ENCODE measurements around the gene CCDC78. TPM values are rescaled to one million over a fixed set of nuclear protein-coding genes. Genes with fewer than 3 reads are reported as not detected.

CCDC78 gene
- total and polyA plus RNA-seq, 2 of the 4 experiments (the other 2 are of a cell fraction) = 0.54 to 4.6 TPM

DNA sequence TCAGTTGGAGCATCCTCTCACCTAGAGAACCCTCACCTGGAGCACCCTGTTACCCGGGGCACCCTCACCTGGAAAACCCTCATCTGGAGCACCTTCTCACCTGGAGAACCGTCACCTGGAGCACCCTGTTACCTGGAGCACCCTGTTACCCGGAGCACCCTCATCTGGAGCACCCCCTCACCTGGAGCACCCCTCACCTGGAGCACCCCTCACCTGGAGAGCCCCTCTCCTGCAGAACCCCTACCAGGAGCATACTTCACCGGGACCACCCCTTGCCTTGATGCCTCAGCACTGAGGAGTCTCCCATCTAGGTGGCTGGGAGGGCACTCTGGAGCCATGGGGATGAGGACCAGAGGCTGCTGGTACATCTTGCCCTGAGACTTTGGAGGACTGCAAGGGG, 17.3 kb downstream of the CCDC78 start:
- no peaks in the 10 kb centered on the region for H3K79me1 ChIP-seq (ENCODE audit: low read depth in 1 of 2, low read length in 2 of 2)
- no peak overlapping the region for H2BK15ac ChIP-seq (ENCODE audit: low read depth, low read length)
- peaks cover 5% of the 10 kb centered on the region; the same call in 1 of the 2 replicates for H3K4me1 ChIP-seq (ENCODE audit: control insufficient read depth, insufficient read depth, low read length)
- H2AK9ac ChIP-seq (replicated peaks; ENCODE audit: low read depth, low read length, poor library complexity) = no peak overlapping the region
- H3K9ac ChIP-seq (ENCODE audit: low read depth, low read length) = no peak overlapping the region
- DNase-seq = no peak
- no peak overlapping the region for H3K27ac ChIP-seq (ENCODE audit: insufficient read depth, low read length)
- no peak overlapping the region for H4K8ac ChIP-seq (ENCODE audit: low read depth in 2 of 2, low read length in 2 of 2)
- H4K20me1 ChIP-seq (ENCODE audit: insufficient read depth, low read length) = peaks cover 14% of the 10 kb centered on the region; the same call in 1 of the 2 replicates
- dilution Hi-C loops (cut with HindIII; ENCODE audit: low sequenced_read_pairs, unreplicated experiment) (no loop called here), in situ Hi-C loops (cut with MboI; ENCODE audit: low sequenced_read_pairs) (loop anchor here (25.0 kb wide), 1 partner anchor 353 kb away; the partner anchor contains the start of gene SSTR5), intact Hi-C loops (cut with micrococcal nuclease) (no loop called here)
- H3K36me3 ChIP-seq (ENCODE audit: control insufficient read depth, insufficient read depth, low read length) = no peaks in the 10 kb centered on the region
- H2BK5ac ChIP-seq (ENCODE audit: low read depth, low read length, poor library complexity, severe bottlenecking) = no peak overlapping the region
- no peak overlapping the region for H2AK5ac ChIP-seq (ENCODE audit: low read depth, low read length)
- H4K91ac ChIP-seq (ENCODE audit: insufficient read depth, low read depth, low read length) = no peak overlapping the region
- H3K23ac ChIP-seq (ENCODE audit: low read depth, low read length) = no peak overlapping the region
- no peak overlapping the region for H2BK120ac ChIP-seq (ENCODE audit: low read depth, low read length)
- no peak overlapping the region for H3K4me2 ChIP-seq (ENCODE audit: low read depth, low read length)
- no peak overlapping the region for H3K18ac ChIP-seq (ENCODE audit: low read depth, low read length)
- no peak overlapping the region for H3K4me3 ChIP-seq (ENCODE audit: insufficient read depth, low read depth, low read length)
- H3K27me3 ChIP-seq (ENCODE audit: control insufficient read depth, insufficient read depth, low read length) = peaks cover 34% of the 10 kb centered on the region
- 100% methylated on average over 1 of the region's 4 CpGs; no CpG with 5 or more reads in 1 of the 2 experiments for WGBS, 2 experiments (ENCODE audit: extremely low coverage in 2 of 2, insufficient read length in 1 of 2)
- no peak overlapping the region for H2BK20ac ChIP-seq (ENCODE audit: low read depth, low read length)
- no peak overlapping the region for H3K56ac ChIP-seq (ENCODE audit: extremely low read depth, insufficient read depth, low read length)
- no peak for ATAC-seq (ENCODE audit: low read depth)
- no TSS peak for BruUV-seq (replicated peaks)
- H4K5ac ChIP-seq (ENCODE audit: low read depth, low read length) = no peak overlapping the region
- no peaks in the 10 kb centered on the region for H3K9me1 ChIP-seq (ENCODE audit: insufficient read depth, low read length)
- no peak overlapping the region for H3K4ac ChIP-seq (ENCODE audit: low read depth, low read length)
- POLR2A ChIA-PET (ENCODE audit: unreplicated experiment) = interaction anchor here (0.6 kb wide), 1 partner anchor 11 kb away, joined by 4 read pairs; no protein-coding TSS in a partner anchor
- no peaks in the 10 kb centered on the region for H3K9me3 ChIP-seq (ENCODE audit: control insufficient read depth, insufficient read depth, low read length)
- TF ChIP-seq CTCF (conservative IDR thresholded peaks at IDR 0.05; ENCODE audit: low read depth, low read length) (no peak), MAFK (IDR thresholded peaks at IDR 0.05; ENCODE audit: low read depth, low read length) (no peak)
- no peak overlapping the region for H3K14ac ChIP-seq (replicated peaks; ENCODE audit: low read depth, low read length)
- H2AFZ ChIP-seq (replicated peaks; ENCODE audit: low read length, poor library complexity) = no peak overlapping the region
- CTCF ChIA-PET = no interaction called here

Measured in IMR-90 (cell line).